Rectal smooth muscle tissue (tissue), 1 donor: ENCODE results near the gene WASF2.
"Not testable (repeated sequence)": the region's sequence is repeated elsewhere in the genome, so short reads cannot be mapped to it uniquely, and the experiment has no call there.

Experiments
- H3K27ac ChIP-seq: one replicate; pipeline ENCODE4 v1.7.0; 2013; ENCODE audit warnings: low read depth, low read length, inconsistent platforms
- H3K27me3 ChIP-seq: one replicate; pipeline ENCODE4 v1.7.0; 2013; ENCODE audit warnings: low read length; ENCODE audit not compliant: control insufficient read depth, insufficient read depth
- H3K36me3 ChIP-seq: one replicate; pipeline ENCODE4 v1.7.0; 2013; ENCODE audit warnings: low read length; ENCODE audit not compliant: control insufficient read depth, insufficient read depth
- H3K4me1 ChIP-seq: one replicate; pipeline ENCODE4 v1.7.0; 2013; ENCODE audit warnings: low read length; ENCODE audit not compliant: control insufficient read depth, insufficient read depth
- H3K4me3 ChIP-seq: one replicate; pipeline ENCODE4 v1.7.0; 2013; ENCODE audit warnings: low read length
- H3K9ac ChIP-seq: one replicate; pipeline ENCODE4 v1.7.0; 2013; ENCODE audit warnings: low read length

WASF2 gene

GRCh38 chr1:27393641-27394281 lies 96.2 kb downstream of the WASF2 start:
- Histone ChIP-seq H3K4me1 (peaks cover 8% of the 10 kb centered on the region), H3K36me3 (no peaks in the 10 kb centered on the region), H3K27me3 (no peaks in the 10 kb centered on the region), H3K27ac (no peak overlapping the region), H3K9ac (no peak overlapping the region), H3K4me3 (no peak overlapping the region)

GRCh38 chr1:27392778-27393635 lies 97.0 kb downstream of the WASF2 start:
- H3K36me3 ChIP-seq, result no peaks in the 10 kb centered on the region
- H3K27ac ChIP-seq, result no peak overlapping the region
- H3K27me3 ChIP-seq, result no peaks in the 10 kb centered on the region
- H3K4me3 ChIP-seq, result peak overlapping the region; percentile 53
- peaks cover 8% of the 10 kb centered on the region for H3K4me1 ChIP-seq
- no peak overlapping the region for H3K9ac ChIP-seq

GRCh38 chr1:27392096-27392777 lies 97.7 kb downstream of the WASF2 start, which contains the start of gene GPR3:
GPR3 (plus strand) TSS chr1:27392622; CDS start chr1:27393799, 1,177 bp downstream.
- no peaks in the 10 kb centered on the region for H3K36me3 ChIP-seq
- no peaks in the 10 kb centered on the region for H3K27me3 ChIP-seq
- no peak within 1 kb of the TSS for H3K27ac ChIP-seq
- no peak within 1 kb of the TSS for H3K9ac ChIP-seq
- peaks cover 8% of the 10 kb centered on the region for H3K4me1 ChIP-seq
- H3K4me3 ChIP-seq, result peak within 1 kb of the TSS; percentile 65

GRCh38 chr1:27391511-27392095 lies 98.4 kb downstream of the WASF2 start:
- peak overlapping the region; percentile 65 for H3K4me3 ChIP-seq
- no peak overlapping the region for H3K9ac ChIP-seq
- H3K36me3 ChIP-seq, result no peaks in the 10 kb centered on the region
- H3K27ac ChIP-seq, result no peak overlapping the region
- no peaks in the 10 kb centered on the region for H3K27me3 ChIP-seq
- peaks cover 8% of the 10 kb centered on the region for H3K4me1 ChIP-seq

- no peak overlapping the region for H3K4me3 ChIP-seq
- H3K9ac ChIP-seq, result no peak overlapping the region
- H3K27me3 ChIP-seq, result peaks cover 4% of the 10 kb centered on the region
- no peak overlapping the region for H3K27ac ChIP-seq
- peaks cover 8% of the 10 kb centered on the region for H3K4me1 ChIP-seq
- H3K36me3 ChIP-seq, result no peaks in the 10 kb centered on the region
These were observed 101.5 kb downstream of the WASF2 start for GRCh38 chr1:27388337-27389005.

GRCh38 chr1:27384797-27385196 lies 105.2 kb downstream of the WASF2 start:
- not testable (repeated sequence) for H3K27ac ChIP-seq, H3K4me3 ChIP-seq, H3K36me3 ChIP-seq, H3K27me3 ChIP-seq, H3K9ac ChIP-seq, H3K4me1 ChIP-seq

GRCh38 chr1:27383661-27384060 lies 106.3 kb downstream of the WASF2 start:
- no peak overlapping the region for H3K27ac ChIP-seq
- no peak overlapping the region for H3K9ac ChIP-seq
- no peak overlapping the region for H3K4me3 ChIP-seq
- peaks cover 6% of the 10 kb centered on the region for H3K27me3 ChIP-seq
- H3K4me1 ChIP-seq, result no peaks in the 10 kb centered on the region
- H3K36me3 ChIP-seq, result no peaks in the 10 kb centered on the region

GRCh38 chr1:27383039-27383605 lies 106.8 kb downstream of the WASF2 start, which contains the start of gene CD164L2:
CD164L2 (minus strand) TSS chr1:27383333; CDS start chr1:27383239, 94 bp downstream.
- H3K27ac ChIP-seq, result no peak within 1 kb of the TSS
- no peak within 1 kb of the TSS for H3K4me3 ChIP-seq
- no peaks in the 10 kb centered on the region for H3K4me1 ChIP-seq
- H3K36me3 ChIP-seq, result no peaks in the 10 kb centered on the region
- H3K9ac ChIP-seq, result no peak within 1 kb of the TSS
- peaks cover 6% of the 10 kb centered on the region for H3K27me3 ChIP-seq

GRCh38 chr1:27381969-27382762 lies 107.8 kb downstream of the WASF2 start:
- Histone ChIP-seq H3K27me3 (peaks cover 6% of the 10 kb centered on the region), H3K36me3 (no peaks in the 10 kb centered on the region), H3K27ac (no peak overlapping the region), H3K4me1 (no peaks in the 10 kb centered on the region), H3K4me3 (no peak overlapping the region), H3K9ac (no peak overlapping the region)

- Histone ChIP-seq H3K4me1 (no peaks in the 10 kb centered on the region), H3K4me3 (no peak overlapping the region), H3K27ac (no peak overlapping the region), H3K27me3 (peaks cover 6% of the 10 kb centered on the region), H3K36me3 (no peaks in the 10 kb centered on the region), H3K9ac (no peak overlapping the region)
These were observed 108.9 kb downstream of the WASF2 start for GRCh38 chr1:27380766-27381733.
